Omental fat pad (tissue), 4 donors: ENCODE data around the gene SCAMP1. TPM values are rescaled to one million over a fixed set of nuclear protein-coding genes. Genes with fewer than 3 reads are reported as not detected.

Source experiments
- ATAC-seq: fragments of 150-250 bp; one replicate; pipeline ENCODE4 v1.9.1; 2016; ENCODE audit warnings: mild to moderate bottlenecking, moderate library complexity; ENCODE audit not compliant: low FRiP score
- DNase-seq: peaks from one replicate; pipeline ENCODE4 v3.0.0-alpha.2; 2019; ENCODE audit warnings: low spot score
- CTCF ChIP-seq, 3 donors: fragments of 450-650 bp; IDR thresholded peaks; one replicate each; pipeline ENCODE4 v1.5.1; 2016 to 2017; ENCODE audit warnings: antibody characterized with exemption in 3 of 3, mild to moderate bottlenecking in 3 of 3, moderate library complexity in 2 of 3
- total RNA-seq, 4 donors: library from RNA; depleted of rRNA; stranded (reverse); fragments of >200 nt; gene quantifications; one replicate each; pipeline ENCODE4 v1.1.0, GENCODE V29; 2016

SCAMP1 gene
- total RNA-seq, 4 donors from 2014 or later = 21.2 to 46.5 (median 22.1) TPM

DNA sequence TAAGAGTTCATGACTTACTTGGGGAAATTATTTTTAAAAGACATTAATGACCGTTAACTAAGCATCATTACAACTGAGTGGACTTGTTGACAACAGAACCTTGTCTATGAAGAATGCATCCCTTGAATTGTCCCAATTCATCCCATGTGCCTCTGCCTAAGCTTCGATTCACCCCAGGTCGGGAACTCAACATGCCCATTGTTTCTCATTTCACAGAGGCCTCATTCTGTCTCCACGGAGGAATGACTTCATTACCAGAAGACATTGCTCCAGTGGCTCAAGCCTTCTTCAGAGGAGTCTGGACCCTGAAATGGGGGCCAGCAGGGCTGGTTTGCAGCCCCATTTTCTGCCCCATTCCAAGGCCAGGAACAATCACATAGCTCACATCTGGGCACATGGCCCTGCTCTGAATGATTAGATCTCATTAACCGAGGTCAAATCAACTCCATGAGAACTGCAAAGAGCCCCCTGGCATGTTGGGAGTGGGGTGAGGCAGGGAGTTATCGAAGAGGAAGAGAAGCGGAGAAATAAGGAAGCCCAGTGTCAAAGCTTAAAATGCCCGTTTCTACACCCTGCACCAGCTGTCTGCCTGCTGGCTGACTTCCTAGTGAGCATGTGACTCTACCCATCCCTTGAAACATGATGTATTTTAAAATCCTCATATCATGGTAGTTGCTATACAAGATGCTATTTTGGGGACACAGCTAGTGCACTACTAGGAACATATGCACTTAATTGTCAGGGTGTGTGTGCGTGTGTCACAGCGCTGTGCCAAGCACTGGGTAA is 150.9 kb downstream of the SCAMP1 start:
- DNase-seq = no peak
- TF ChIP-seq CTCF (IDR thresholded peaks at IDR 0.05) = no peak

DNA sequence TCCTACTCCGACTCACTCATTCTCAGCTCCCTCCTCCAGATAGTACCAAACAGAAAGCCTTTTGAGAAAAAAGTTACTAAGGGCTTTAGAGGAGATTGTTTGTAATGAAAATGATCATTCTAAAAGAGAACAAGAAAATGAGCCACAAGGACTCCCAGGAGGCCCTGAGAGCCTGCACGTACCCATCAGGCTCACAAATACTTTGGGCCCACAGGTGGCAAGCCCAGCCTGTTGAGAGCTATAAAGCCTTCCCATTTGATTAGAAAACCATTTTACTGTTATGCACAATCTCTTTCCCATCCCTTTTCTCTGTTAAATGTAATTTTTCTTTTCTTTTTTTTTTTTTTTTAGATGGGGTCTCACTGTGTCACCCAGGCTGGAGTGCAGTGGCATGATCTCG is 152.0 kb downstream of the SCAMP1 start:
- ATAC-seq (no peak), DNase-seq (no peak)
- TF ChIP-seq CTCF (IDR thresholded peaks at IDR 0.05) = no peak

More for the DNA sequence above, 150.9 kb downstream of the SCAMP1 start:
- no peak for ATAC-seq

- ATAC-seq (no peak), DNase-seq (no peak)
- no peak for TF ChIP-seq CTCF (IDR thresholded peaks at IDR 0.05)
These were observed 153.0 kb downstream of the SCAMP1 start for GRCh38 chr5:78513441-78513840.

GRCh38 chr5:78514427-78515330 is 154.3 kb downstream of the SCAMP1 start:
- DNase-seq (no peak), ATAC-seq (no peak)
- no peak for TF ChIP-seq CTCF (IDR thresholded peaks at IDR 0.05)

GRCh38 chr5:78515670-78516069 is 155.3 kb downstream of the SCAMP1 start:
- ATAC-seq (no peak), DNase-seq (no peak)
- TF ChIP-seq CTCF (IDR thresholded peaks at IDR 0.05) = no peak

- peak; percentile 48 for DNase-seq
- no peak for TF ChIP-seq CTCF (IDR thresholded peaks at IDR 0.05)
These were observed 158.2 kb downstream of the SCAMP1 start for GRCh38 chr5:78518365-78519197.

More at GRCh38 chr5:78518365-78519197, 158.2 kb downstream of the SCAMP1 start:
- ATAC-seq = peak; percentile 67
